HEK293 (cell line): ENCODE measurements around the gene LCE1F.

ENCODE experiments used
- CTCF ChIA-PET: fragments of 350-600 bp; formaldehyde crosslinking; extraction: SDS; loops from one replicate; lab custom pipeline; 2021; ENCODE audit warnings: antibody characterized with exemption; lab: Yijun Ruan, JAX
- POLR2A ChIA-PET: fragments of 300-600 bp; formaldehyde crosslinking; extraction: SDS; loops from one replicate; lab custom pipeline; 2020; ENCODE audit warnings: antibody characterized with exemption, inconsistent platforms; lab: Yijun Ruan, JAX
- H3K27ac ChIP-seq: fragments of 200-500 bp; sonication (Bioruptor generic); 2 replicates; pipeline ENCODE4 v1.5.1; 2014; ENCODE audit warnings: low read depth, low read length, control low read depth, inconsistent platforms; ENCODE audit errors: extremely low read depth
- H3K36me3 ChIP-seq, 2 experiments: fragments of 200-500 bp in 1 of 2; sonication (Bioruptor generic) in 1 of 2; 1 replicate in 1 of 2; 2 replicates in 1 of 2; pipeline ENCODE4 v1.5.1; 2014 to 2017; ENCODE audit warnings: inconsistent platforms in 2 of 2, low read length in 2 of 2; ENCODE audit not compliant: control insufficient read depth in 2 of 2, insufficient read depth in 1 of 2
- H3K4me1 ChIP-seq: fragments of 200-500 bp; sonication (Bioruptor generic); 2 replicates; pipeline ENCODE4 v1.5.1; 2014; ENCODE audit warnings: mild to moderate bottlenecking, low read length, inconsistent platforms; ENCODE audit not compliant: control insufficient read depth, insufficient read depth
- H3K4me3 ChIP-seq: 2 replicates; pipeline ENCODE4 v1.5.1; 2011; ENCODE audit warnings: low read depth, mild to moderate bottlenecking, control low read depth, low read length, moderate library complexity
- H3K9me3 ChIP-seq: fragments of 200-500 bp; sonication (Bioruptor generic); 2 replicates; pipeline ENCODE4 v1.5.1; 2014; ENCODE audit warnings: low read depth, low read length, inconsistent platforms; ENCODE audit not compliant: control insufficient read depth, insufficient read depth
- GLI2 ChIP-seq: fragments of 450-650 bp; formaldehyde crosslinking; IDR thresholded peaks from 2 replicates; pipeline ENCODE4; 2017; ENCODE audit warnings: missing biosample characterization, missing genetic modification characterization, low read depth, borderline replicate concordance
- ZBTB26 ChIP-seq: fragments of 450-650 bp; formaldehyde crosslinking; optimal IDR thresholded peaks from 2 replicates; pipeline ENCODE3; 2016; ENCODE audit warnings: missing biosample characterization, mild to moderate bottlenecking, missing genetic modification characterization
- ZBTB48 ChIP-seq: fragments of 450-650 bp; formaldehyde crosslinking; IDR thresholded peaks from 2 replicates; pipeline ENCODE4 v1.5.1; 2016; ENCODE audit warnings: missing biosample characterization, missing genetic modification characterization
- ZFP3 ChIP-seq: fragments of 450-650 bp; formaldehyde crosslinking; IDR thresholded peaks from 2 replicates; pipeline ENCODE4 v1.5.1; 2016; ENCODE audit warnings: low read depth, missing biosample characterization, missing genetic modification characterization
- ZNF10 ChIP-seq: fragments of 450-650 bp; formaldehyde crosslinking; IDR thresholded peaks from 2 replicates; pipeline ENCODE4 v1.5.1; 2017; ENCODE audit warnings: missing biosample characterization, missing genetic modification characterization
- ZNF148 ChIP-seq: fragments of 450-650 bp; formaldehyde crosslinking; IDR thresholded peaks from 2 replicates; pipeline ENCODE4 v1.5.0; 2017; ENCODE audit warnings: missing biosample characterization, missing genetic modification characterization, borderline replicate concordance
- ZNF155 ChIP-seq: fragments of 450-650 bp; formaldehyde crosslinking; IDR thresholded peaks from 2 replicates; pipeline ENCODE4 v1.5.1; 2016; ENCODE audit warnings: missing biosample characterization, missing genetic modification characterization
- ZNF175 ChIP-seq: fragments of 450-650 bp; formaldehyde crosslinking; IDR thresholded peaks from 2 replicates; pipeline ENCODE4 v1.5.1; 2016; ENCODE audit warnings: missing biosample characterization, missing genetic modification characterization
- ZNF2 ChIP-seq: fragments of 450-650 bp; formaldehyde crosslinking; IDR thresholded peaks from 2 replicates; pipeline ENCODE4 v1.5.1; 2016; ENCODE audit warnings: missing biosample characterization, missing genetic modification characterization
- ZNF23 ChIP-seq: fragments of 450-650 bp; formaldehyde crosslinking; IDR thresholded peaks from 2 replicates; pipeline ENCODE4 v1.5.1; 2016; ENCODE audit warnings: missing biosample characterization, missing genetic modification characterization, borderline replicate concordance
- ZNF274 ChIP-seq, 2 experiments: fragments of 200-500 bp in 1 of 2; fragments of 450-650 bp in 1 of 2; sonication (Bioruptor generic) in 1 of 2; formaldehyde crosslinking in 1 of 2; IDR thresholded peaks; 2 replicates each; pipeline versions ENCODE4 v1.5.1 to v1.6.1; 2014 to 2016; ENCODE audit warnings: borderline replicate concordance in 1 of 2, inconsistent platforms in 1 of 2, low read length in 1 of 2, missing biosample characterization in 1 of 2, missing genetic modification characterization in 1 of 2
- ZNF280D ChIP-seq: fragments of 450-650 bp; formaldehyde crosslinking; IDR thresholded peaks from 2 replicates; pipeline ENCODE4 v1.5.1; 2016; ENCODE audit warnings: missing biosample characterization, missing genetic modification characterization
- ZNF311 ChIP-seq: fragments of 450-650 bp; formaldehyde crosslinking; IDR thresholded peaks from 2 replicates; pipeline ENCODE4 v1.5.1; 2017; ENCODE audit warnings: missing biosample characterization, missing genetic modification characterization, borderline replicate concordance
- ZNF354C ChIP-seq: fragments of 450-650 bp; formaldehyde crosslinking; IDR thresholded peaks from 2 replicates; pipeline ENCODE4 v1.5.1; 2016; ENCODE audit warnings: missing biosample characterization, missing genetic modification characterization, low read depth, borderline replicate concordance
- ZNF391 ChIP-seq: fragments of 450-650 bp; formaldehyde crosslinking; IDR thresholded peaks from 2 replicates; pipeline ENCODE4 v1.5.1; 2016; ENCODE audit warnings: low read depth, missing biosample characterization, missing genetic modification characterization, borderline replicate concordance
- ZNF521 ChIP-seq: fragments of 450-650 bp; formaldehyde crosslinking; IDR thresholded peaks from 2 replicates; pipeline ENCODE4 v1.5.1; 2017; ENCODE audit warnings: missing biosample characterization, mild to moderate bottlenecking, missing genetic modification characterization
- ZNF596 ChIP-seq: fragments of 450-650 bp; IDR thresholded peaks from 2 replicates; pipeline ENCODE4 v1.5.0; 2018; ENCODE audit warnings: missing biosample characterization, mild to moderate bottlenecking, missing genetic modification characterization, moderate library complexity
- ZNF654 ChIP-seq: fragments of 450-650 bp; formaldehyde crosslinking; IDR thresholded peaks from 2 replicates; pipeline ENCODE4 v1.5.1; 2016; ENCODE audit warnings: low read depth, missing biosample characterization, missing genetic modification characterization
- ZSCAN23 ChIP-seq: fragments of 450-650 bp; formaldehyde crosslinking; IDR thresholded peaks from 2 replicates; pipeline ENCODE4 v1.5.1; 2016; ENCODE audit warnings: missing biosample characterization, missing genetic modification characterization
- TF ChIP-seq, protein P1 (sequence below): fragments of 450-650 bp; formaldehyde crosslinking; IDR thresholded peaks from 2 replicates; pipeline ENCODE4 v1.5.1; 2016; ENCODE audit warnings: missing biosample characterization, missing genetic modification characterization
- TF ChIP-seq, protein P2 (sequence below): fragments of 450-650 bp; IDR thresholded peaks from 2 replicates; pipeline ENCODE4 v1.5.1; 2018; ENCODE audit warnings: missing biosample characterization, missing genetic modification characterization
- TF ChIP-seq, protein P3 (sequence below): fragments of 450-650 bp; formaldehyde crosslinking; IDR thresholded peaks from 2 replicates; pipeline ENCODE4 v1.5.1; 2017; ENCODE audit warnings: missing biosample characterization, missing genetic modification characterization

Gene LCE1F

DNA sequence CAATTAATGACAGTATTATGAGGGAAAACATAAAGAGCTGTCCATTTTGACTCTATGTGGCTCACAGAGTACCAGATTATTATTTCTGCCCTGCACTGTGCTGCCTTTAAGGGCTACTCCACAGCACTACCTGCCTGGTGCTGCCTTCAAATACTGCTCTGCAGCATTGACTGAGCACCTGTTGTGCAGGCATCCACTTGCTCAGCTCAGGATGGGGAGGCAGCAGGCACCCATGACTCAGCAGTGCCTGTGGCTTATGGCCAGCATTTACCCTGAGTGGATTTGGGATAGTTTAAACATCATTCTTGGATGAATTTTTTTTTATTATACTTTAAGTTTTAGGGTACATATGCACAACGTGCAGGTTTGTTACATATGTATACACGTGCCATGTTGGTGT, 18.1 kb upstream of the LCE1F start (continued):
- TF ChIP-seq ZNF148 (tag by site-specific recombination) (no peak), ZNF354C (tag by site-specific recombination) (no peak)

DNA sequence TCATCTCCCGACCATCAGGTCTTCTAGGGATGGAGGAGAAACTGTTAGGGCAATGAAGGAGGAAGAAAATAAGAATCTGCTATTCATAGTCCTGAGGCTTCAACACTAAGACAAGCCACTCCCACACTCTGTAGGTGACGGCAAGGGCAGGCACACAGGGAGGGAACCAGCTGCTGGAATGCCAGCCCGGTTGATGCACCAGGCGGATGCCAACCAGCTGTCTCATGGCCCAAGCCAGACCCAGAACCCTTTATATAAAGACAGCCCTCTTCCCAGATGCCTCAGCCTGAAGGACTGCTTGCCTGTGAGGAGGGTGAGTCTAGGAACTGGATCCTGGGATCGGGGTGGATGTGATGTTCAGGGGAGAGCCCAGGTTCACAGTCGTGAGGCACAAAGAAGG, 17.2 kb upstream of the LCE1F start, which contains the start of gene KPRP:
Gene KPRP, plus strand, starts transcription at position 279 of the 400 bp plus-strand sequence. CDS start 1,564 bp downstream, outside the sequence.
- H3K4me1 ChIP-seq, result no peaks in the 10 kb centered on the region
- H3K4me3 ChIP-seq, result no peak within 1 kb of the TSS
- H3K9me3 ChIP-seq, result no peaks in the 10 kb centered on the region
- ChIA-PET POLR2A (no interaction called here), CTCF (interaction anchor here (0.7 kb wide), 2 partner anchors 17 to 299 kb away, joined by 3 read pairs; partner anchors contain the start of gene LCE1F)
- TF ChIP-seq ZBTB26 (tag by site-specific recombination) (no peak), ZNF596 (no peak), ZSCAN23 (no peak), ZNF23 (no peak), ZNF274 (IDR thresholded peaks at IDR 0.05; ENCODE audit: low read length) (no peak), ZNF274 (tag by site-specific recombination; IDR thresholded peaks at IDR 0.05; ENCODE audit: borderline replicate concordance) (no peak), ZNF654 (no peak), ZNF155 (no peak), ZNF391 (no peak)
- TF ChIP-seq, protein P1, sequence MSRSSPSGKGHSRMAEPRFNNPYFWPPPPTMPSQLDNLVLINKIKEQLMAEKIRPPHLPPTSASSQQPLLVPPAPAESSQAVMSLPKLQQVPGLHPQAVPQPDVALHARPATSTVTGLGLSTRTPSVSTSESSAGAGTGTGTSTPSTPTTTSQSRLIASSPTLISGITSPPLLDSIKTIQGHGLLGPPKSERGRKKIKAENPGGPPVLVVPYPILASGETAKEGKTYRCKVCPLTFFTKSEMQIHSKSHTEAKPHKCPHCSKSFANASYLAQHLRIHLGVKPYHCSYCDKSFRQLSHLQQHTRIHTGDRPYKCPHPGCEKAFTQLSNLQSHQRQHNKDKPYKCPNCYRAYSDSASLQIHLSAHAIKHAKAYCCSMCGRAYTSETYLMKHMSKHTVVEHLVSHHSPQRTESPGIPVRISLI (tag by site-specific recombination), result no peak
- H3K27ac ChIP-seq, result no peak within 1 kb of the TSS
- no peaks in the 10 kb centered on the region for H3K36me3 ChIP-seq

DNA sequence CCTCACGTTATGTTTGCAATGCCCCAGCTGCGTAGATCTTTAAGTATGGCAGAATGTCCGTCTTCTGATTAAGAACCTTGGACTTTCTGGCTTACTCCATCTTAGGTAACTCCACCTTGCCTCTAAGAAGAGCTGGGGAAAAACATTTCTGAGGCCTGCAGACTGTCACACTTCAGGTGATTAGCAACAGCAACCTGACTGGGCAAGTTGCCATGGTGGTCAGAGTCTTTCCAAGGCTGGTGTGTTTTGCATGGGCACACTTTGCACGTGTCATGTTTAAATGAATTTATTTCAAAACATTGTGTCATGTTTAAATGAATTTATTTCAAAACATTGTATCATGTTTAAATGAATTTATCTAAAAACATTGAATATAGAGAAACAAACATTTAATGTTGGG, 16.3 kb upstream of the LCE1F start:
- no peak overlapping the region for H3K27ac ChIP-seq
- TF ChIP-seq ZBTB48 (no peak), GLI2 (no peak), ZNF280D (tag by site-specific recombination) (no peak), ZNF175 (no peak), ZNF311 (tag by site-specific recombination) (no peak), ZNF10 (no peak), ZFP3 (tag by site-specific recombination) (no peak), ZNF521 (tag by site-specific recombination) (no peak), ZNF2 (tag by site-specific recombination) (no peak)
- TF ChIP-seq, protein P2, sequence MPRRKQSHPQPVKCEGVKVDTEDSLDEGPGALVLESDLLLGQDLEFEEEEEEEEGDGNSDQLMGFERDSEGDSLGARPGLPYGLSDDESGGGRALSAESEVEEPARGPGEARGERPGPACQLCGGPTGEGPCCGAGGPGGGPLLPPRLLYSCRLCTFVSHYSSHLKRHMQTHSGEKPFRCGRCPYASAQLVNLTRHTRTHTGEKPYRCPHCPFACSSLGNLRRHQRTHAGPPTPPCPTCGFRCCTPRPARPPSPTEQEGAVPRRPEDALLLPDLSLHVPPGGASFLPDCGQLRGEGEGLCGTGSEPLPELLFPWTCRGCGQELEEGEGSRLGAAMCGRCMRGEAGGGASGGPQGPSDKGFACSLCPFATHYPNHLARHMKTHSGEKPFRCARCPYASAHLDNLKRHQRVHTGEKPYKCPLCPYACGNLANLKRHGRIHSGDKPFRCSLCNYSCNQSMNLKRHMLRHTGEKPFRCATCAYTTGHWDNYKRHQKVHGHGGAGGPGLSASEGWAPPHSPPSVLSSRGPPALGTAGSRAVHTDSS, result no peak
- TF ChIP-seq, protein P3, sequence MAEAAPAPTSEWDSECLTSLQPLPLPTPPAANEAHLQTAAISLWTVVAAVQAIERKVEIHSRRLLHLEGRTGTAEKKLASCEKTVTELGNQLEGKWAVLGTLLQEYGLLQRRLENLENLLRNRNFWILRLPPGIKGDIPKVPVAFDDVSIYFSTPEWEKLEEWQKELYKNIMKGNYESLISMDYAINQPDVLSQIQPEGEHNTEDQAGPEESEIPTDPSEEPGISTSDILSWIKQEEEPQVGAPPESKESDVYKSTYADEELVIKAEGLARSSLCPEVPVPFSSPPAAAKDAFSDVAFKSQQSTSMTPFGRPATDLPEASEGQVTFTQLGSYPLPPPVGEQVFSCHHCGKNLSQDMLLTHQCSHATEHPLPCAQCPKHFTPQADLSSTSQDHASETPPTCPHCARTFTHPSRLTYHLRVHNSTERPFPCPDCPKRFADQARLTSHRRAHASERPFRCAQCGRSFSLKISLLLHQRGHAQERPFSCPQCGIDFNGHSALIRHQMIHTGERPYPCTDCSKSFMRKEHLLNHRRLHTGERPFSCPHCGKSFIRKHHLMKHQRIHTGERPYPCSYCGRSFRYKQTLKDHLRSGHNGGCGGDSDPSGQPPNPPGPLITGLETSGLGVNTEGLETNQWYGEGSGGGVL (tag by site-specific recombination), result no peak
- TF ChIP-seq, all 188 proteins: peak for 0
- Histone ChIP-seq H3K36me3 (no peaks in the 10 kb centered on the region), H3K4me3 (no peak overlapping the region), H3K9me3 (no peaks in the 10 kb centered on the region), H3K4me1 (no peaks in the 10 kb centered on the region)
- CTCF ChIA-PET, result interaction anchor here (0.5 to 0.7 kb wide), 3 partner anchors 16 to 300 kb away, joined by 3 to 4 read pairs (median 3); partner anchors contain the start of gene LCE1F
- POLR2A ChIA-PET, result no interaction called here
